ENCODE results near the gene RHEBL1.

DNA sequence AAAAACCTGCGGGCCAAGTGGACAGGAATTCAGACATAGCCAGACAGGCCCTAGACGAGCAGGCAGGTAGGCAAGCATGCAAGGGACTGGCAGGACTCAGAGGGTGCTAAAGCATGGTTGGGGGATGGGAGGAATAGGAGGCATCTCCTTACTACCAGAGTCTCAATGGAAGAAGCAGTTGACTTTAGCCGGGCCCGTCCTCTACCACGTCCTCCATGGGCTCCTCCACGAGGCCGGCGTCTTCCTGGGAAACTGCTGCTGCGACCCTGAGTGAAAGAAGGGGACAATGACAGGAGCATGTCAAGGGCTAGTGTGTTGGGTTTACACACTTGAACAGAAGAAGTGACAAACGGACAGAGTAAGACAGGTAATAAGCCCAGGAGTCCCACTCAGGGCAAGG lies 20.8 kb downstream of the RHEBL1 start:
- TF ChIP-seq CTCF (tag by site-specific recombination; IDR thresholded peaks at IDR 0.05): no peak
- no peak for TF ChIP-seq ZNF433 (tag by site-specific recombination; IDR thresholded peaks at IDR 0.05; ENCODE audit: low read depth)
- TF ChIP-seq ZNF121 (tag by site-specific recombination; IDR thresholded peaks at IDR 0.05): no peak
- TF ChIP-seq ZNF311 (tag by site-specific recombination; IDR thresholded peaks at IDR 0.05; ENCODE audit: borderline replicate concordance): no peak
- no peak for TF ChIP-seq SP2 (tag by site-specific recombination; IDR thresholded peaks at IDR 0.05)
